Measurements from ENCODE around the gene DAAM1. TPM values are rescaled to one million over a fixed set of nuclear protein-coding genes. Genes with fewer than 3 reads are reported as not detected.

The DAAM1 gene
- polyA plus RNA-seq, 3 donors, result 54.3 to 64.8 (median 58.0) TPM

- no peak for DNase-seq (ENCODE audit: low read depth in 3 of 3, low spot score in 2 of 3)
Observed at GRCh38 chr14:59215757-59216156, 27.3 kb downstream of the DAAM1 start.

GRCh38 chr14:59217011-59217410 is 28.5 kb downstream of the DAAM1 start:
- no peak for DNase-seq (ENCODE audit: low read depth in 3 of 3, low spot score in 2 of 3)

GRCh38 chr14:59221568-59221967 is 33.1 kb downstream of the DAAM1 start:
- DNase-seq (ENCODE audit: low read depth in 3 of 3, low spot score in 2 of 3), result no peak

- DNase-seq (ENCODE audit: low read depth in 3 of 3, low spot score in 2 of 3), result no peak
Observed at GRCh38 chr14:59224341-59224740, 35.9 kb downstream of the DAAM1 start.

- DNase-seq (ENCODE audit: low read depth in 3 of 3, low spot score in 2 of 3), result no peak
Observed at GRCh38 chr14:59225281-59225680, 36.8 kb downstream of the DAAM1 start.

- DNase-seq (ENCODE audit: low read depth in 3 of 3, low spot score in 2 of 3), result no peak
Observed at GRCh38 chr14:59228421-59228820, 40.0 kb downstream of the DAAM1 start.

- DNase-seq (ENCODE audit: low read depth in 3 of 3, low spot score in 2 of 3), result no peak
Observed at GRCh38 chr14:59229653-59230406, 41.4 kb downstream of the DAAM1 start.

- DNase-seq (ENCODE audit: low read depth in 3 of 3, low spot score in 2 of 3), result no peak
Observed at GRCh38 chr14:59236195-59236594, 47.7 kb downstream of the DAAM1 start.

GRCh38 chr14:59238216-59238615 is 49.7 kb downstream of the DAAM1 start:
- no peak for DNase-seq (ENCODE audit: low read depth in 3 of 3, low spot score in 2 of 3)

- no peak for DNase-seq (ENCODE audit: low read depth in 3 of 3, low spot score in 2 of 3)
Observed at GRCh38 chr14:59239022-59239421, 50.6 kb downstream of the DAAM1 start.

GRCh38 chr14:59240356-59240755 is 51.9 kb downstream of the DAAM1 start:
- no peak for DNase-seq (ENCODE audit: low read depth in 3 of 3, low spot score in 2 of 3)

- no peak for DNase-seq (ENCODE audit: low read depth in 3 of 3, low spot score in 2 of 3)
Observed at GRCh38 chr14:59241121-59241520, 52.7 kb downstream of the DAAM1 start.

GRCh38 chr14:59243174-59243573 is 54.7 kb downstream of the DAAM1 start:
- no peak for DNase-seq (ENCODE audit: low read depth in 3 of 3, low spot score in 2 of 3)

GRCh38 chr14:59244581-59244980 is 56.1 kb downstream of the DAAM1 start:
- DNase-seq (ENCODE audit: low read depth in 3 of 3, low spot score in 2 of 3), result no peak

- no peak for DNase-seq (ENCODE audit: low read depth in 3 of 3, low spot score in 2 of 3)
Observed at GRCh38 chr14:59245809-59246295, 57.4 kb downstream of the DAAM1 start.

- no peak for DNase-seq (ENCODE audit: low read depth in 3 of 3, low spot score in 2 of 3)
Observed at GRCh38 chr14:59246566-59246965, 58.1 kb downstream of the DAAM1 start.

GRCh38 chr14:59247801-59248584 is 59.5 kb downstream of the DAAM1 start:
- DNase-seq (ENCODE audit: low read depth in 3 of 3, low spot score in 2 of 3), result no peak

GRCh38 chr14:59249029-59249428 is 60.6 kb downstream of the DAAM1 start:
- no peak for DNase-seq (ENCODE audit: low read depth in 3 of 3, low spot score in 2 of 3)

- no peak for DNase-seq (ENCODE audit: low read depth in 3 of 3, low spot score in 2 of 3)
Observed at GRCh38 chr14:59251811-59252771, 63.6 kb downstream of the DAAM1 start.

GRCh38 chr14:59252772-59253500 is 64.5 kb downstream of the DAAM1 start:
- no peak for DNase-seq (ENCODE audit: low read depth in 3 of 3, low spot score in 2 of 3)

All from right renal cortex interstitium (tissue), 3 donors.